HepG2 (cell line): ENCODE results near the gene SLC4A2. TPM values are rescaled to one million over a fixed set of nuclear protein-coding genes. Genes with fewer than 3 reads are reported as not detected.

Experiments used
- ATF7-NPFF ChIP-seq: sonication (generic); formaldehyde crosslinking; IDR thresholded peaks from 2 replicates; pipeline ENCODE4 v1.8.1; 2023; ENCODE audit warnings: mild to moderate bottlenecking, low read depth, missing genetic modification reagents, moderate library complexity
- FOXC1 ChIP-seq: sonication (generic); formaldehyde crosslinking; IDR thresholded peaks from 2 replicates; pipeline ENCODE4 v1.8.0; 2022; ENCODE audit warnings: mild to moderate bottlenecking, missing genetic modification reagents, borderline replicate concordance
- HHEX ChIP-seq: IDR thresholded peaks from 2 replicates; pipeline ENCODE4 v1.6.1; 2016; ENCODE audit warnings: control low read depth
- KDM5B ChIP-seq: sonication (generic); formaldehyde crosslinking; IDR thresholded peaks from 2 replicates; pipeline ENCODE4 v1.4.0; 2020; ENCODE audit warnings: missing genetic modification reagents, mild to moderate bottlenecking, borderline replicate concordance
- MIER3 ChIP-seq: IDR thresholded peaks from 2 replicates; pipeline ENCODE4 v1.6.1; 2016; ENCODE audit warnings: missing compliant biosample characterization, borderline replicate concordance
- PHF21A ChIP-seq: sonication (generic); formaldehyde crosslinking; IDR thresholded peaks from 2 replicates; pipeline ENCODE4 v1.5.0; 2020; ENCODE audit warnings: mild to moderate bottlenecking, missing genetic modification reagents
- PPARG ChIP-seq: conservative IDR thresholded peaks from 2 replicates; pipeline ENCODE4 v1.6.1; 2016; ENCODE audit warnings: missing biosample characterization, missing genetic modification reagents
- SOX6 ChIP-seq, 2 experiments: fragments of 450-650 bp in 1 of 2; sonication (generic) in 1 of 2; formaldehyde crosslinking in 1 of 2; IDR thresholded peaks; 2 replicates each; pipeline versions ENCODE4 v1.4.0 to v1.6.1; 2017 to 2020; ENCODE audit warnings: antibody characterized with exemption in 1 of 2, mild to moderate bottlenecking in 1 of 2, missing genetic modification reagents in 1 of 2
- SP1 ChIP-seq, 2 experiments: fragments of 450-650 bp in 1 of 2; sonication (generic) in 1 of 2; formaldehyde crosslinking in 1 of 2; IDR thresholded peaks; 2 replicates each; pipeline versions ENCODE4 v1.4.0 to v1.6.1; 2016 to 2020; ENCODE audit warnings: missing genetic modification reagents in 1 of 2
- SPEN ChIP-seq: sonication (generic); formaldehyde crosslinking; IDR thresholded peaks from 2 replicates; pipeline ENCODE4 v1.5.1; 2020; ENCODE audit warnings: low read depth, mild to moderate bottlenecking, missing genetic modification reagents
- TAF1 ChIP-seq: sonication (generic); formaldehyde crosslinking; IDR thresholded peaks from 2 replicates; pipeline ENCODE4 v1.4.0; 2020; ENCODE audit warnings: missing genetic modification reagents
- TCF12 ChIP-seq, 2 experiments: fragments of 450-650 bp in 1 of 2; sonication (generic) in 1 of 2; formaldehyde crosslinking in 1 of 2; IDR thresholded peaks; 2 replicates each; pipeline versions ENCODE4 v1.6.1 to v1.8.0; 2017 to 2022; ENCODE audit warnings: antibody characterized with exemption in 1 of 2, mild to moderate bottlenecking in 1 of 2, missing genetic modification reagents in 1 of 2, moderate library complexity in 1 of 2
- ZBTB1 ChIP-seq: sonication (generic); formaldehyde crosslinking; IDR thresholded peaks from 2 replicates; pipeline ENCODE4 v1.4.0; 2020; ENCODE audit warnings: missing genetic modification reagents, borderline replicate concordance
- ZBTB38 ChIP-seq: sonication (generic); formaldehyde crosslinking; IDR thresholded peaks from 2 replicates; pipeline ENCODE4 v1.5.1; 2020; ENCODE audit warnings: mild to moderate bottlenecking, missing genetic modification reagents
- ZNF746 ChIP-seq: sonication (generic); formaldehyde crosslinking; IDR thresholded peaks from 2 replicates; pipeline ENCODE4 v1.8.0; 2022; ENCODE audit warnings: mild to moderate bottlenecking, missing genetic modification reagents
- ZNF768 ChIP-seq: sonication (generic); formaldehyde crosslinking; IDR thresholded peaks from 2 replicates; pipeline ENCODE4 v1.4.0; 2020; ENCODE audit warnings: missing genetic modification reagents
- ZNF841 ChIP-seq: sonication (generic); formaldehyde crosslinking; IDR thresholded peaks from 2 replicates; pipeline ENCODE4 v1.8.1; 2023; ENCODE audit warnings: missing genetic modification reagents, borderline replicate concordance
- polyA plus RNA-seq, 8 experiments: library from polyadenylated mRNA; depleted of rRNA in 3 of 8; stranded (reverse) in 7 of 8; unstranded in 1 of 8; fragments of >200 nt; fragmentation: Illumina TruSeq in 4 of 8; extraction: Trizol in 4 of 8; gene quantifications; 2 replicates each; pipeline versions ENCODE4 v1.2.1 to v1.2.3, GENCODE V29; 2011 to 2016; ENCODE audit warnings: low read depth in 4 of 8, missing spikeins in 1 of 8, mixed read lengths in 1 of 8; ENCODE audit not compliant: insufficient read depth in 1 of 8
- total RNA-seq, 5 experiments: library from RNA; depleted of rRNA; stranded (reverse); fragments of >200 nt; fragmentation: Illumina TruSeq; extraction: Trizol; gene quantifications; 2 replicates each; pipeline ENCODE4 v1.2.3, GENCODE V29; 2016; ENCODE audit warnings: low read depth in 1 of 5
- TF ChIP-seq, protein P1 (sequence below): sonication (generic); formaldehyde crosslinking; IDR thresholded peaks from 2 replicates; pipeline ENCODE4 v1.4.0; 2020; ENCODE audit warnings: missing genetic modification reagents
- TF ChIP-seq, protein P2 (sequence below): IDR thresholded peaks from 2 replicates; pipeline ENCODE4 v1.6.1; 2012; ENCODE audit warnings: low read depth, low read length, improper control_type of control experiment
- TF ChIP-seq, protein P3 (sequence below): sonication (generic); formaldehyde crosslinking; IDR thresholded peaks from 2 replicates; pipeline ENCODE4 v1.4.0; 2020; ENCODE audit warnings: mild to moderate bottlenecking, missing genetic modification reagents
- TF ChIP-seq, protein P4 (sequence below): IDR thresholded peaks from 2 replicates; pipeline ENCODE4 v1.6.1; 2016; ENCODE audit warnings: low read depth, borderline replicate concordance

Gene SLC4A2
- total and polyA plus RNA-seq, 2 of the 13 experiments (the other 11 are each of a cell fraction or from before 2014, with no cell fraction given), result 51.9 to 73.4 TPM

DNA sequence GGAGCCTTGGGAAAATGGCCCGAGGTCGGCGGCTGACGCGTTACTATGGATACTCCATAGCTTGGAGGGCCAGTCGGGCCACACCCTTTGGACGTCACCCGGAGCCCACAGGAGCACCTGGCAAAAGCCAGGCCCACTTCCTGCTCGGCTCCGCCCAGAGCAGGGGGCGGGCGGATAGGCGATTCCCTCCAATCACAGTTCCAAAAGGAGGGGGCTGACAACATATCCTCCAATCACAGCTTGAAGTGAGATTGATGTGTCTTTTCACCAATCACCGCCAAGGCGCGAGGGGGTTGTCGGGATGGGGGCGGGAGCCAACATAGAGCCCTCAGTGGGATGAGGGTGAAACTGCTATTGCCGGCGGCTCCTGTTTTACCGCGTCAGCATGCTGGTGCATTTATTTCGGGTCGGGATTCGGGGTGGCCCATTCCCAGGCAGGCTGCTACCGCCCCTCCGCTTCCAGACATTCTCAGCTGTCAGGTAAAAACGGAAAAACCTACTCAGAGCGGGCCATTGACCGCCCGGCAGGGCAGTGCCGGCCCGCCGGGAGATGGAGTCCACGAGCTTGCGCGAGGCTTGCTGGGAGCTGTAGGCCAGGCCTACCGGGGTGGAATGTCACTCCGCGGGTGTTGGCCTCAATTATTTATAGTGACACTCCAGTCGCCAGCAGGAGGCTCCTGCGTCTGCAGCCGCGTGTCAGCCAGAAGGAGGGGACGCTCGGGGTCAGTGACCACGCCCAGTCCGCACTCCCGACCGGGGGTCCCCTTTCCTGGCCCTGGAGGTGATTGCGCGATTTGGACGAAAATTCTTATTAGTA, 31.1 kb upstream of the SLC4A2 start, which contains the start of gene ABCB8 (continued):
- no peak for TF ChIP-seq SOX6 (IDR thresholded peaks at IDR 0.05)
- TF ChIP-seq SOX6 (CRISPR knock-in tag; IDR thresholded peaks at IDR 0.05), result peak; percentile 16
- TF ChIP-seq PPARG, result peak; percentile 38; the same call in 1 of the 2 replicates
- TF ChIP-seq ZNF746 (CRISPR knock-in tag), result peak; percentile 71; the same call in 1 of the 2 replicates
- no peak for TF ChIP-seq ZBTB1 (CRISPR knock-in tag)
- TF ChIP-seq SP1 (IDR thresholded peaks at IDR 0.05), result no peak
- peak; percentile 55 for TF ChIP-seq SP1 (CRISPR knock-in tag; IDR thresholded peaks at IDR 0.05)
- TF ChIP-seq ZNF768 (CRISPR knock-in tag), result no peak
- peak; percentile 48; the same call in 1 of the 2 replicates for TF ChIP-seq TAF1 (CRISPR knock-in tag)
- TF ChIP-seq, protein P1, sequence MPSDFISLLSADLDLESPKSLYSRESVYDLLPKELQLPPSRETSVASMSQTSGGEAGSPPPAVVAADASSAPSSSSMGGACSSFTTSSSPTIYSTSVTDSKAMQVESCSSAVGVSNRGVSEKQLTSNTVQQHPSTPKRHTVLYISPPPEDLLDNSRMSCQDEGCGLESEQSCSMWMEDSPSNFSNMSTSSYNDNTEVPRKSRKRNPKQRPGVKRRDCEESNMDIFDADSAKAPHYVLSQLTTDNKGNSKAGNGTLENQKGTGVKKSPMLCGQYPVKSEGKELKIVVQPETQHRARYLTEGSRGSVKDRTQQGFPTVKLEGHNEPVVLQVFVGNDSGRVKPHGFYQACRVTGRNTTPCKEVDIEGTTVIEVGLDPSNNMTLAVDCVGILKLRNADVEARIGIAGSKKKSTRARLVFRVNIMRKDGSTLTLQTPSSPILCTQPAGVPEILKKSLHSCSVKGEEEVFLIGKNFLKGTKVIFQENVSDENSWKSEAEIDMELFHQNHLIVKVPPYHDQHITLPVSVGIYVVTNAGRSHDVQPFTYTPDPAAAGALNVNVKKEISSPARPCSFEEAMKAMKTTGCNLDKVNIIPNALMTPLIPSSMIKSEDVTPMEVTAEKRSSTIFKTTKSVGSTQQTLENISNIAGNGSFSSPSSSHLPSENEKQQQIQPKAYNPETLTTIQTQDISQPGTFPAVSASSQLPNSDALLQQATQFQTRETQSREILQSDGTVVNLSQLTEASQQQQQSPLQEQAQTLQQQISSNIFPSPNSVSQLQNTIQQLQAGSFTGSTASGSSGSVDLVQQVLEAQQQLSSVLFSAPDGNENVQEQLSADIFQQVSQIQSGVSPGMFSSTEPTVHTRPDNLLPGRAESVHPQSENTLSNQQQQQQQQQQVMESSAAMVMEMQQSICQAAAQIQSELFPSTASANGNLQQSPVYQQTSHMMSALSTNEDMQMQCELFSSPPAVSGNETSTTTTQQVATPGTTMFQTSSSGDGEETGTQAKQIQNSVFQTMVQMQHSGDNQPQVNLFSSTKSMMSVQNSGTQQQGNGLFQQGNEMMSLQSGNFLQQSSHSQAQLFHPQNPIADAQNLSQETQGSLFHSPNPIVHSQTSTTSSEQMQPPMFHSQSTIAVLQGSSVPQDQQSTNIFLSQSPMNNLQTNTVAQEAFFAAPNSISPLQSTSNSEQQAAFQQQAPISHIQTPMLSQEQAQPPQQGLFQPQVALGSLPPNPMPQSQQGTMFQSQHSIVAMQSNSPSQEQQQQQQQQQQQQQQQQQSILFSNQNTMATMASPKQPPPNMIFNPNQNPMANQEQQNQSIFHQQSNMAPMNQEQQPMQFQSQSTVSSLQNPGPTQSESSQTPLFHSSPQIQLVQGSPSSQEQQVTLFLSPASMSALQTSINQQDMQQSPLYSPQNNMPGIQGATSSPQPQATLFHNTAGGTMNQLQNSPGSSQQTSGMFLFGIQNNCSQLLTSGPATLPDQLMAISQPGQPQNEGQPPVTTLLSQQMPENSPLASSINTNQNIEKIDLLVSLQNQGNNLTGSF (CRISPR knock-in tag), result no peak
- TF ChIP-seq FOXC1 (CRISPR knock-in tag), result peak; percentile 72; the same call in 1 of the 2 replicates
- TF ChIP-seq ZBTB38, result peak; percentile 80; the same call in 1 of the 2 replicates
- TF ChIP-seq, protein P2, sequence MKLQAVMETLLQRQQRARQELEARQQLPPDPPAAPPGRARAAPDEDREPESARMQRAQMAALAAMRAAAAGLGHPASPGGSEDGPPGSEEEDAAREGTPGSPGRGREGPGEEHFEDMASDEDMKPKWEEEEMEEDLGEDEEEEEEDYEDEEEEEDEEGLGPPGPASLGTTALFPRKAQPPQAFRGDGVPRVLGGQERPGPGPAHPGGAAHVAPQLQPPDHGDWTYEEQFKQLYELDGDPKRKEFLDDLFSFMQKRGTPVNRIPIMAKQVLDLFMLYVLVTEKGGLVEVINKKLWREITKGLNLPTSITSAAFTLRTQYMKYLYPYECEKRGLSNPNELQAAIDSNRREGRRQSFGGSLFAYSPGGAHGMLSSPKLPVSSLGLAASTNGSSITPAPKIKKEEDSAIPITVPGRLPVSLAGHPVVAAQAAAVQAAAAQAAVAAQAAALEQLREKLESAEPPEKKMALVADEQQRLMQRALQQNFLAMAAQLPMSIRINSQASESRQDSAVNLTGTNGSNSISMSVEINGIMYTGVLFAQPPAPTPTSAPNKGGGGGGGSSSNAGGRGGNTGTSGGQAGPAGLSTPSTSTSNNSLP, result peak; percentile 95
- TF ChIP-seq KDM5B (CRISPR knock-in tag), result peak; percentile 69
- 0 out of 2 replicates have a peak, but pooled peaks have one; percentile 52 for TF ChIP-seq ZNF841 (CRISPR knock-in tag)
- TF ChIP-seq SPEN, result peak; percentile 67
- TF ChIP-seq ATF7-NPFF (CRISPR knock-in tag), result peak; percentile 47; the same call in 1 of the 2 replicates
- TF ChIP-seq, protein P3, sequence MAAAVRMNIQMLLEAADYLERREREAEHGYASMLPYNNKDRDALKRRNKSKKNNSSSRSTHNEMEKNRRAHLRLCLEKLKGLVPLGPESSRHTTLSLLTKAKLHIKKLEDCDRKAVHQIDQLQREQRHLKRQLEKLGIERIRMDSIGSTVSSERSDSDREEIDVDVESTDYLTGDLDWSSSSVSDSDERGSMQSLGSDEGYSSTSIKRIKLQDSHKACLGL (CRISPR knock-in tag), result peak; percentile 62; the same call in 1 of the 2 replicates
- TF ChIP-seq HHEX, result peak; percentile 48; the same call in 1 of the 2 replicates
- TF ChIP-seq PHF21A (CRISPR knock-in tag), result peak; percentile 76; the same call in 1 of the 2 replicates
- TF ChIP-seq, protein P4, sequence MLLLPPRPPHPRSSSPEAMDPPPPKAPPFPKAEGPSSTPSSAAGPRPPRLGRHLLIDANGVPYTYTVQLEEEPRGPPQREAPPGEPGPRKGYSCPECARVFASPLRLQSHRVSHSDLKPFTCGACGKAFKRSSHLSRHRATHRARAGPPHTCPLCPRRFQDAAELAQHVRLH (CRISPR knock-in tag), result peak; percentile 51; the same call in 1 of the 2 replicates
- no peak for TF ChIP-seq TCF12 (IDR thresholded peaks at IDR 0.05)
- peak; percentile 4; the same call in 1 of the 2 replicates for TF ChIP-seq TCF12 (CRISPR knock-in tag; IDR thresholded peaks at IDR 0.05)
- peak; percentile 70; the same call in 1 of the 2 replicates for TF ChIP-seq MIER3 (CRISPR knock-in tag)
